Nephron progenitor cell (in vitro differentiated cells): Measurements from ENCODE around the gene LDLRAD4.

Experiments
- DNase-seq: peaks from one replicate; pipeline ENCODE4 v3.0.0; 2021
- H3K27ac Mint-ChIP-seq: 2 replicates; pipeline ENCODE4 v1.8.0; 2021; ENCODE audit warnings: mild to moderate bottlenecking, moderate library complexity, mixed read lengths
- H3K27me3 Mint-ChIP-seq: 2 replicates; pipeline ENCODE4 v1.8.0; 2021; ENCODE audit warnings: mild to moderate bottlenecking, low read depth, mixed read lengths; ENCODE audit not compliant: poor library complexity
- H3K36me3 Mint-ChIP-seq: 2 replicates; pipeline ENCODE4 v1.8.0; 2021; ENCODE audit warnings: low read depth, mixed read lengths
- H3K4me1 Mint-ChIP-seq: 2 replicates; pipeline ENCODE4 v1.8.0; 2021; ENCODE audit warnings: mixed read lengths
- H3K4me3 Mint-ChIP-seq: 2 replicates; pipeline ENCODE4 v1.8.0; 2021; ENCODE audit warnings: mild to moderate bottlenecking, moderate library complexity, mixed read lengths
- H3K9me3 Mint-ChIP-seq: 2 replicates; pipeline ENCODE4 v1.8.0; 2021; ENCODE audit warnings: mild to moderate bottlenecking, moderate library complexity, mixed read lengths
- TF ChIP-seq, protein P1 (sequence below): fragments of 200-600 bp; sonication (generic); IDR thresholded peaks from 2 replicates; pipeline ENCODE4 v1.5.0; 2021; ENCODE audit warnings: antibody characterized with exemption

The LDLRAD4 gene

GRCh38 chr18:13372531-13372951, 154.0 kb downstream of the LDLRAD4 start:
- Mint-ChIP-seq H3K9me3 (no peaks in the 10 kb centered on the region), H3K36me3 (no peaks in the 10 kb centered on the region), H3K27me3 (peaks cover 5% of the 10 kb centered on the region), H3K27ac (no peak overlapping the region), H3K4me1 (peaks cover 15% of the 10 kb centered on the region), H3K4me3 (no peak overlapping the region)
- no peak for DNase-seq
- TF ChIP-seq, protein P1, sequence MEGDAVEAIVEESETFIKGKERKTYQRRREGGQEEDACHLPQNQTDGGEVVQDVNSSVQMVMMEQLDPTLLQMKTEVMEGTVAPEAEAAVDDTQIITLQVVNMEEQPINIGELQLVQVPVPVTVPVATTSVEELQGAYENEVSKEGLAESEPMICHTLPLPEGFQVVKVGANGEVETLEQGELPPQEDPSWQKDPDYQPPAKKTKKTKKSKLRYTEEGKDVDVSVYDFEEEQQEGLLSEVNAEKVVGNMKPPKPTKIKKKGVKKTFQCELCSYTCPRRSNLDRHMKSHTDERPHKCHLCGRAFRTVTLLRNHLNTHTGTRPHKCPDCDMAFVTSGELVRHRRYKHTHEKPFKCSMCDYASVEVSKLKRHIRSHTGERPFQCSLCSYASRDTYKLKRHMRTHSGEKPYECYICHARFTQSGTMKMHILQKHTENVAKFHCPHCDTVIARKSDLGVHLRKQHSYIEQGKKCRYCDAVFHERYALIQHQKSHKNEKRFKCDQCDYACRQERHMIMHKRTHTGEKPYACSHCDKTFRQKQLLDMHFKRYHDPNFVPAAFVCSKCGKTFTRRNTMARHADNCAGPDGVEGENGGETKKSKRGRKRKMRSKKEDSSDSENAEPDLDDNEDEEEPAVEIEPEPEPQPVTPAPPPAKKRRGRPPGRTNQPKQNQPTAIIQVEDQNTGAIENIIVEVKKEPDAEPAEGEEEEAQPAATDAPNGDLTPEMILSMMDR: no peak

DNA sequence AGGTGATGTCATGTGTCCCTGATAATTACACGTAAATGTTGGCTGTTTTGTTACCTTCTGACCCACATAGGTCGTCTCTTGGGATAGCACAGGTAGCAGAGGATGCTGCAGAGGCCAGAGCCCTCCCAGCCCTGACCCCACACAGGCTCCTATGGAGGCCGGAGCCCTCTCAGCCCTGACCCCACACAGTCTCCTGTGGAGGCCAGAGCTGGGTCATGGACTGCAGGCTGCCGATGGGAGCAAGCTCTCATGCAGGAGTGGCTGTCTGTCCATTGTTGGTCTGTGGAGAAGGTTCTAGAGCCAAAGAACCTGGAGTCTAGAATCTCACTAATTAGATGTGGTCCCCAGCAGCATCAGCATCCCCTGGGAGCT, 155.5 kb downstream of the LDLRAD4 start:
- no peaks in the 10 kb centered on the region for H3K36me3 Mint-ChIP-seq
- DNase-seq: no peak
- H3K4me3 Mint-ChIP-seq: no peak overlapping the region
- H3K27ac Mint-ChIP-seq: no peak overlapping the region
- peaks cover 19% of the 10 kb centered on the region for H3K4me1 Mint-ChIP-seq
- no peaks in the 10 kb centered on the region for H3K9me3 Mint-ChIP-seq
- TF ChIP-seq, protein P1: no peak
- H3K27me3 Mint-ChIP-seq: no peaks in the 10 kb centered on the region

DNA sequence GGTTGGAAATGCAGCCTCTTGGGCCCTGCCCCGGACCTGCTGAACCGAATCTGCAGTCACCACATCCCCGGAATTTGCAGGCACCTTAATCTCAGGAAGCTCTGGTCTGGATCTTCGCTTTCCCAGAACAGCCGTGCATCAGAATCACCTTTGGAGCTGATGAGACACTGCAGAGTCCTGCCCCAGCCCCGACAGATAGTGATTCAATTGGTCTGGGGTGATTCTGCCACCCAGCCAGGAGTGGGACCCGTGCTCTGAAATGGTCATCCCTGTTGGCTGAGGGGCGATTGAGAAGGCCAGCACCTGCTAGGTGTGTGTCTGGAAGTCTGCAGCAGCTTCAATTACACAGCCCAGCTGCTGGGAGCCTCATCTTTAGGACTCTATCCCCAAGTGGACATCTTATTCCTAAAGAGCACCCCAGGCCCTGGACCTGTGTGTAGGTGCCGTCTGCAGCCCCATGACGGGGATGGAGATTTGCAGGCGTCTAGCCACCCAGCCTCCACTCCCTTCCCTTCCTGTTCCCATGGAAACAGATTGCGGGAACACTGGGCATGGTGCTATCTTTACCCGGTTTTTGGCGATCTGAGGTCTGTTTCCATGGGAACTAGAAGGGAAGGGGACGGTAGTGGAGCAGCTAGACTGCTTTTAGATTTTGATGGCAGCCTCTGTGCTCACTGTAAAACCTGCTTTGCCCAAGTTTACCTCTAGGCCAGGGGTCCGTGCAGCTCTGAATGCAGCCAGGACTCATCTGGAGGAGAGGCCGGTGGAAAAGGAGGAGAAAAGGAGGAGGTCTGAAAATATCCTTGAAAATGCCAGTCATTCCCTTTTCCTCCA, 156.1 kb downstream of the LDLRAD4 start:
- DNase-seq: no peak
- H3K36me3 Mint-ChIP-seq: no peaks in the 10 kb centered on the region
- peaks cover 24% of the 10 kb centered on the region for H3K4me1 Mint-ChIP-seq
- no peak overlapping the region for H3K4me3 Mint-ChIP-seq
- no peaks in the 10 kb centered on the region for H3K9me3 Mint-ChIP-seq
- H3K27ac Mint-ChIP-seq: no peak overlapping the region
- H3K27me3 Mint-ChIP-seq: no peaks in the 10 kb centered on the region
- TF ChIP-seq, protein P1: no peak

GRCh38 chr18:13375302-13376255, 157.0 kb downstream of the LDLRAD4 start:
- Mint-ChIP-seq H3K4me1 (peaks cover 30% of the 10 kb centered on the region), H3K9me3 (no peaks in the 10 kb centered on the region), H3K4me3 (no peak overlapping the region), H3K27ac (no peak overlapping the region), H3K27me3 (no peaks in the 10 kb centered on the region), H3K36me3 (no peaks in the 10 kb centered on the region)
- TF ChIP-seq, protein P1: no peak
- DNase-seq: no peak

- no peak overlapping the region for H3K4me3 Mint-ChIP-seq
- DNase-seq: no peak
- H3K36me3 Mint-ChIP-seq: no peaks in the 10 kb centered on the region
- H3K9me3 Mint-ChIP-seq: no peaks in the 10 kb centered on the region
- H3K27ac Mint-ChIP-seq: no peak overlapping the region
- TF ChIP-seq, protein P1: no peak
- H3K4me1 Mint-ChIP-seq: peaks cover 33% of the 10 kb centered on the region
- no peaks in the 10 kb centered on the region for H3K27me3 Mint-ChIP-seq
Measured at GRCh38 chr18:13376298-13376840, 157.8 kb downstream of the LDLRAD4 start.
